ENCODE measurements around the gene MAML2.

Gene MAML2

GRCh38 chr11:96137373-96137772 lies 205.6 kb downstream of the MAML2 start:
- H3K4me3 ChIP-seq (ENCODE audit: low read length), result no peak overlapping the region
- H2AFZ ChIP-seq (ENCODE audit: low read depth, low read length), result no peak overlapping the region
- H3K9me3 ChIP-seq (ENCODE audit: low read length), result no peaks in the 10 kb centered on the region
- no peaks in the 10 kb centered on the region for H3K27me3 ChIP-seq (ENCODE audit: insufficient read depth, low read length)
- H3K36me3 ChIP-seq (ENCODE audit: insufficient read depth, low read length), result no peaks in the 10 kb centered on the region
- H3K4me1 ChIP-seq (ENCODE audit: insufficient read depth, low read length), result peaks cover 39% of the 10 kb centered on the region

- Histone ChIP-seq H3K4me3 (ENCODE audit: low read length) (no peak overlapping the region), H3K4me1 (ENCODE audit: insufficient read depth, low read length) (peaks cover 33% of the 10 kb centered on the region), H3K9me3 (ENCODE audit: low read length) (no peaks in the 10 kb centered on the region)
These were observed 206.2 kb downstream of the MAML2 start for GRCh38 chr11:96136613-96137298.

DNA sequence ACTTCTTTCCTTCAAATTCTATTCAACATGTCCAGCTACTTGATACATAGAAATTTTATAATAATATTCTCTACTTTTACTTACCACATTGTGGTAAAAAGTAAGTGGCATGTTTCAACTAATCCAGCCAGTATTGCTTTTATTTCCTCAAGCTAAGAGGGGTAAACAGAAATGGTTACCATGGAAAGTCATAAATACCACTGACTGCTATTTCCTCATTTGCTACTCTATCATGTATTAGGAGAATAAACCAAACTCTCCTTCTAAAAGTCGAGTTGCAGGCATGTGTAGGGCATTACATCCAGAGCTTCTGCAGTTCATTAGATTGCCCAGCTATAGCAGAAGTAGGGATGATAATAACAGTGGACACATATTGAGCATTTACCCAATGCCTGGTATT lies 208.4 kb downstream of the MAML2 start:
- no peaks in the 10 kb centered on the region for H3K9me3 ChIP-seq (ENCODE audit: low read length)
- H3K27me3 ChIP-seq (ENCODE audit: insufficient read depth, low read length), result no peaks in the 10 kb centered on the region
- no peaks in the 10 kb centered on the region for H3K36me3 ChIP-seq (ENCODE audit: insufficient read depth, low read length)
- H3K4me1 ChIP-seq (ENCODE audit: insufficient read depth, low read length), result peaks cover 27% of the 10 kb centered on the region
- H3K4me3 ChIP-seq (ENCODE audit: low read length), result no peak overlapping the region
- H2AFZ ChIP-seq (ENCODE audit: low read depth, low read length), result no peak overlapping the region

More at GRCh38 chr11:96136613-96137298, 206.2 kb downstream of the MAML2 start:
- no peak overlapping the region for H2AFZ ChIP-seq (ENCODE audit: low read depth, low read length)
- no peaks in the 10 kb centered on the region for H3K27me3 ChIP-seq (ENCODE audit: insufficient read depth, low read length)
- H3K36me3 ChIP-seq (ENCODE audit: insufficient read depth, low read length), result no peaks in the 10 kb centered on the region

- no peaks in the 10 kb centered on the region for H3K27me3 ChIP-seq (ENCODE audit: insufficient read depth, low read length)
- H3K9me3 ChIP-seq (ENCODE audit: low read length), result no peaks in the 10 kb centered on the region
- no peak overlapping the region for H2AFZ ChIP-seq (ENCODE audit: low read depth, low read length)
- H3K4me1 ChIP-seq (ENCODE audit: insufficient read depth, low read length), result peaks cover 21% of the 10 kb centered on the region
- no peak overlapping the region for H3K4me3 ChIP-seq (ENCODE audit: low read length)
- H3K36me3 ChIP-seq (ENCODE audit: insufficient read depth, low read length), result no peaks in the 10 kb centered on the region
These were observed 210.6 kb downstream of the MAML2 start for GRCh38 chr11:96132437-96132836.

DNA sequence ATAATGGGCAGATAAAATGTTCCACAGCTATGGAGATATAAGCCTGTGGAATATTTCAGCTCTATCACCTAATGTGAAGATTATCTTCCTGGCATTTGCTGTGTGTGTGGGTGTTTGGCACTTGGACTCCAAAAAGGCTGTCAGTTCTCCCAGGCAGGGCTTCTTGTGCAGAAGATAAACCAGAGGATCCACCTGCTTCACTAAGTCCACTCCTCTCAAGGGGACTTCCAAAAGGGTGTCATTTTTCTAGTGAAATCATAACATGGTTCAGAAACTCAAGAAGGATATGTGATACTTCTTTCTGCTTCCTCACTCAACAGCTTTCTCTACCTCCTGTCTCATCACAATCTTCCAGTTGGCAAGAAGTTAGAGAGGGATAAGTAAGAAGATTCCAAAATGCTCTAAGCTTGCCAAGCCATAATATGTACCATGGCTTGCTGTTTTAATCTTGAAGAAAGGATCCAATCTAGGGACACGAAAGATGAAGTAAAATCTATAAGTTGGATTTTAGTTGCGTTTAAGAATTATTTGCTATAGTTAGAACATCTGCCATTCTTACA lies 212.9 kb downstream of the MAML2 start:
- Histone ChIP-seq H3K27me3 (ENCODE audit: insufficient read depth, low read length) (no peaks in the 10 kb centered on the region), H3K9me3 (ENCODE audit: low read length) (no peaks in the 10 kb centered on the region), H3K4me3 (ENCODE audit: low read length) (no peak overlapping the region), H2AFZ (ENCODE audit: low read depth, low read length) (no peak overlapping the region), H3K4me1 (ENCODE audit: insufficient read depth, low read length) (peaks cover 16% of the 10 kb centered on the region), H3K36me3 (ENCODE audit: insufficient read depth, low read length) (no peaks in the 10 kb centered on the region)

DNA sequence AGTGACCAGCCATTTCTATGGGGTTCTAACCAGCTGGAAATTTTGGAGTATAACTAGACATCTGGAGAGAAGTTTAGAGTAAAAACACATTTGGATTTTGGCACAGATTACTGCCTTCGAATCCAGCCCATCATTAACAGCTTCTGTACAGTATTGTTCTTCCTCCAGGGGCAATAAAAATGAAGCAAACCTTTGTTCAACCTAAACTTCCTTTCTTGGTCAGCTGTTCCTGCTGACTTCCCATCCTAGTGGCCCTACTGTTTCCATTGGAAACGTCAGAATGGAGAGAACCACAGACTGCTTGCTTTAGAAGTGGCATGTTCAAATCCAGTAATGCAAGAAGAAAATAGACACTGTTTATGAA lies 215.4 kb downstream of the MAML2 start:
- Histone ChIP-seq H3K27me3 (ENCODE audit: insufficient read depth, low read length) (no peaks in the 10 kb centered on the region), H3K4me3 (ENCODE audit: low read length) (no peak overlapping the region), H3K9me3 (ENCODE audit: low read length) (no peaks in the 10 kb centered on the region), H3K36me3 (ENCODE audit: insufficient read depth, low read length) (no peaks in the 10 kb centered on the region), H2AFZ (ENCODE audit: low read depth, low read length) (no peak overlapping the region), H3K4me1 (ENCODE audit: insufficient read depth, low read length) (peaks cover 28% of the 10 kb centered on the region)

GRCh38 chr11:96126917-96127595 lies 215.9 kb downstream of the MAML2 start:
- H3K4me1 ChIP-seq (ENCODE audit: insufficient read depth, low read length), result peaks cover 28% of the 10 kb centered on the region
- H3K4me3 ChIP-seq (ENCODE audit: low read length), result no peak overlapping the region
- no peaks in the 10 kb centered on the region for H3K9me3 ChIP-seq (ENCODE audit: low read length)
- no peaks in the 10 kb centered on the region for H3K27me3 ChIP-seq (ENCODE audit: insufficient read depth, low read length)
- no peaks in the 10 kb centered on the region for H3K36me3 ChIP-seq (ENCODE audit: insufficient read depth, low read length)
- no peak overlapping the region for H2AFZ ChIP-seq (ENCODE audit: low read depth, low read length)

- Histone ChIP-seq H3K4me1 (ENCODE audit: insufficient read depth, low read length) (peaks cover 28% of the 10 kb centered on the region), H3K36me3 (ENCODE audit: insufficient read depth, low read length) (no peaks in the 10 kb centered on the region)
These were observed 217.6 kb downstream of the MAML2 start for GRCh38 chr11:96125400-96125799.

GRCh38 chr11:96124155-96124554 lies 218.8 kb downstream of the MAML2 start:
- H3K4me1 ChIP-seq (ENCODE audit: insufficient read depth, low read length), result peaks cover 28% of the 10 kb centered on the region
- no peaks in the 10 kb centered on the region for H3K27me3 ChIP-seq (ENCODE audit: insufficient read depth, low read length)
- H3K36me3 ChIP-seq (ENCODE audit: insufficient read depth, low read length), result peaks cover 2% of the 10 kb centered on the region
- H3K9me3 ChIP-seq (ENCODE audit: low read length), result no peaks in the 10 kb centered on the region
- no peak overlapping the region for H2AFZ ChIP-seq (ENCODE audit: low read depth, low read length)
- no peak overlapping the region for H3K4me3 ChIP-seq (ENCODE audit: low read length)

More at GRCh38 chr11:96125400-96125799, 217.6 kb downstream of the MAML2 start:
- H2AFZ ChIP-seq (ENCODE audit: low read depth, low read length), result no peak overlapping the region
- no peaks in the 10 kb centered on the region for H3K27me3 ChIP-seq (ENCODE audit: insufficient read depth, low read length)
- no peaks in the 10 kb centered on the region for H3K9me3 ChIP-seq (ENCODE audit: low read length)
- H3K4me3 ChIP-seq (ENCODE audit: low read length), result no peak overlapping the region

DNA sequence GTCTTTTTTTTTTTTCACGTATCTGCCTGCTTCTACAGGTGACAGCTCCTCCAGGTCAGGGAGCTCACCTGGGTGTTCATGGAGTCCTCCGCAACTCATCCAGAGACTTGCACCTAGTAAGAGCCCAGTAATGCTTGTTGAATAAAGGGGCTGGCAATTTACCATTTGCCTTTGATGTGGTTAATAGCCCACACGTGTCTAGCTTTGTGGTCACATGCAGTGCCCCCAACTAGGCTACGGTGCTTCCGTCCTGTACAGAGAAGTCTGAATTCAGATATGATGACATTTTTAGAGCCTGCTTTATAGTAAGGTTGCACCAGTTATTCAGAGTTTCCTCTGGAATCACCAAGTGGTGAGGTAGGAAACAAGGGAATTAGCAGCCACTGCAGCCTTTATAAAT lies 219.7 kb downstream of the MAML2 start:
- Histone ChIP-seq H3K4me3 (ENCODE audit: low read length) (no peak overlapping the region), H3K36me3 (ENCODE audit: insufficient read depth, low read length) (peaks cover 4% of the 10 kb centered on the region), H3K27me3 (ENCODE audit: insufficient read depth, low read length) (no peaks in the 10 kb centered on the region), H3K9me3 (ENCODE audit: low read length) (no peaks in the 10 kb centered on the region), H3K4me1 (ENCODE audit: insufficient read depth, low read length) (peaks cover 28% of the 10 kb centered on the region), H2AFZ (ENCODE audit: low read depth, low read length) (no peak overlapping the region)

DNA sequence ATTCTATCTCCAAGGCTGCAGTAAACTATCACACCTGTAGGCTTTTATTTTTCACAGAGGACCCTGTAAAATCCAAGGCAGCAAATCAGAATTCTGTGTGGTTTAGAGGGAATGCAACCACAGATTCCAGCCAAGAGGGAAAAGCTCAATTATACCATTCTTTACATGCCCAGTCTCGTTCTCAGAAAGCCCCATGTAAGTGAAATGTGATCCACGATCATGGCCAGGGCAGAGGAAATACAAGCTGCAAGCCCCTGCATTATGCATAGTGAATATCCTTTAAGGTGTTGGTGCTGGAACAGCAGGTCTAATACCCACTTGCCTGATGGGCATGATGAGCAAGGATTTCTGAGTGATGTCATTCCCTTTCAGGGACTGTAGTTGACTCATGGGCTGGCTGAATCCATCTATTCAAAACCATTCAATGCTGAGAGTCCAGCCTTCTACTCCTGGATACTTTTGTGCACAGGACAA lies 220.4 kb downstream of the MAML2 start:
- Histone ChIP-seq H3K4me3 (ENCODE audit: low read length) (no peak overlapping the region), H3K4me1 (ENCODE audit: insufficient read depth, low read length) (peaks cover 26% of the 10 kb centered on the region), H3K27me3 (ENCODE audit: insufficient read depth, low read length) (no peaks in the 10 kb centered on the region), H3K36me3 (ENCODE audit: insufficient read depth, low read length) (peaks cover 4% of the 10 kb centered on the region), H2AFZ (ENCODE audit: low read depth, low read length) (no peak overlapping the region), H3K9me3 (ENCODE audit: low read length) (no peaks in the 10 kb centered on the region)

DNA sequence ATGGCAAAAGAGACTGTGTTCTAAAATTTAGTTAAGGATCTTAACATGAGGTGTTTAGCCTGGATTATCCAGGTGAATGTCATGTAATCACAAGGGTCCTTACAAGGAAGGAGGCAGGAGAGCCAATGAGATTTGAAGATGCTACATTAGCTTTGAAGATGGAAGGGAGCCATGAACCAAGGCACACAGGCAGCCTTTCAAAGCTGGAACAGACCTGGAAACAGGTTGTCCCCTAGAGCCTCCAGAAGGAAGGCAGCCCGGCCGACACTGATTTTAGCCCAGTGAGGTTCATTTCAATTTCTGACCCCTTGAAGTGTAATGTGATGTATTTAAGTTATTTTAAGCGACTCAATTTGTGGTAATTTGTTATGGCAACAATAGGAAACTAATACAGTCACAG lies 223.8 kb downstream of the MAML2 start:
- peaks cover 6% of the 10 kb centered on the region for H3K4me1 ChIP-seq (ENCODE audit: insufficient read depth, low read length)
- no peaks in the 10 kb centered on the region for H3K27me3 ChIP-seq (ENCODE audit: insufficient read depth, low read length)
- H2AFZ ChIP-seq (ENCODE audit: low read depth, low read length), result no peak overlapping the region
- H3K4me3 ChIP-seq (ENCODE audit: low read length), result no peak overlapping the region
- peaks cover 4% of the 10 kb centered on the region for H3K36me3 ChIP-seq (ENCODE audit: insufficient read depth, low read length)
- H3K9me3 ChIP-seq (ENCODE audit: low read length), result no peaks in the 10 kb centered on the region

DNA sequence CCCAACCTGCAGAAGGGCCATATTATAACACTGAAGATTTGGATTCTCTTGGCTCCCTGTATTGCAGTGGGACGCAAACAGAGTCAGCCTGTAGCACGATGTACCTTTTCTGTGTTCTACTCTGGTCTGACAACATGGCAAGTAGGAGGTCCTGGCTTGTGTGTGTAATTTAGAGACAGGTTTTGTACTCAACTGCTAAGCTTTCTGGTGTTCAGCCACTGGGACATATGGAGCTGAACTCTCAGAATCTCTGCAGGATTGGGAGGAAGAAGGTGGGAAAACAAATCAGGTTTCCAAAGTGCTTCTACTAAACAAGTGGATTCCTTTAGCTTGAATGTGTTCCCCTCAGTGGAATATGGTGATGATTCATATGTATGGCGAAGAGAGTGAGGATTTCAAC lies 226.6 kb downstream of the MAML2 start:
- Histone ChIP-seq H3K27me3 (ENCODE audit: insufficient read depth, low read length) (no peaks in the 10 kb centered on the region), H3K4me3 (ENCODE audit: low read length) (no peak overlapping the region), H3K4me1 (ENCODE audit: insufficient read depth, low read length) (peaks cover 23% of the 10 kb centered on the region), H2AFZ (ENCODE audit: low read depth, low read length) (no peak overlapping the region), H3K36me3 (ENCODE audit: insufficient read depth, low read length) (peaks cover 4% of the 10 kb centered on the region), H3K9me3 (ENCODE audit: low read length) (no peaks in the 10 kb centered on the region)

Measured in neuron (in vitro differentiated cells).